Sigmoid colon (tissue), 3 donors: Measurements from ENCODE around the gene QSOX1.

ENCODE experiments used
- POLR2A ChIP-seq, 2 donors: fragments of 450-650 bp; IDR thresholded peaks; one replicate each; pipeline ENCODE4 v1.6.1; 2016; ENCODE audit warnings: antibody characterized with exemption in 2 of 2, mild to moderate bottlenecking in 2 of 2, moderate library complexity in 2 of 2
- TF ChIP-seq, protein P1 (sequence below), 4 experiments: fragments of 450-650 bp in 3 of 4; fragments of 200-600 bp in 1 of 4; IDR thresholded peaks; one replicate each; pipeline ENCODE4 v1.5.1; 2016 to 2019; ENCODE audit warnings: antibody characterized with exemption in 4 of 4, mild to moderate bottlenecking in 3 of 4, moderate library complexity in 2 of 4

DNA sequence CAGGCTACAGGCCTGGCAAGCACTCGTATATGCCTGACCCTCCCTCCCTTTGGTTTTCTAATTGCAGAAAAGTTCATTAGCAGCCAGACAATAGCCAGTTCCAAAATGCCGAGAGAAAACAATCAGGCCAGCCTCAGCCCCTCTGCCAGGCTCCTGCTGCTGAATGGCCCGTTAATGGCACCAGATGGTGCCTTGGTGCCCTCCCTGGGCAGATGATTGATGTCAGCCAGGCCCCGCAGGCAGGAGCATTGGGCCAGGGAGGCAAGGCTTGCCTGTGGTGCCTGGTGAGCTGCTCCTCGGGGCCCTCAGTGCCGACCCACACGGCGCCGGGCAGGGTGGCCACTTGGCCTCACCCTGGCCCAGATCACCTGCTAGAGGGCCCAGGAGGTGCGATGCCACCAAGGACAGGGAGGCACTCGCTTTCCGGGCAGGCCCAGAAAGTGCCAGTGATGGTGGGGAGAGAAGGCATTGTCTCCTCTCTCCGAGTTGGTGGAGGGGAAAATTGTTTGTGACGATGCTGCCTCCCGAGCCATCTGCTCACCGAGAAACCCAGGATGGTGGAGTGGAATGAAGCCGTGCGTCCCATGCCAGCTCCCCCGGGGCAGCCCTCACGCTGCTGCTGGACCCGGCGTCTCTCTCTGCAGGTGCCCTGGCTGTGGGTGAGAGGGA lies 28.1 kb downstream of the QSOX1 start:
- TF ChIP-seq, protein P1, sequence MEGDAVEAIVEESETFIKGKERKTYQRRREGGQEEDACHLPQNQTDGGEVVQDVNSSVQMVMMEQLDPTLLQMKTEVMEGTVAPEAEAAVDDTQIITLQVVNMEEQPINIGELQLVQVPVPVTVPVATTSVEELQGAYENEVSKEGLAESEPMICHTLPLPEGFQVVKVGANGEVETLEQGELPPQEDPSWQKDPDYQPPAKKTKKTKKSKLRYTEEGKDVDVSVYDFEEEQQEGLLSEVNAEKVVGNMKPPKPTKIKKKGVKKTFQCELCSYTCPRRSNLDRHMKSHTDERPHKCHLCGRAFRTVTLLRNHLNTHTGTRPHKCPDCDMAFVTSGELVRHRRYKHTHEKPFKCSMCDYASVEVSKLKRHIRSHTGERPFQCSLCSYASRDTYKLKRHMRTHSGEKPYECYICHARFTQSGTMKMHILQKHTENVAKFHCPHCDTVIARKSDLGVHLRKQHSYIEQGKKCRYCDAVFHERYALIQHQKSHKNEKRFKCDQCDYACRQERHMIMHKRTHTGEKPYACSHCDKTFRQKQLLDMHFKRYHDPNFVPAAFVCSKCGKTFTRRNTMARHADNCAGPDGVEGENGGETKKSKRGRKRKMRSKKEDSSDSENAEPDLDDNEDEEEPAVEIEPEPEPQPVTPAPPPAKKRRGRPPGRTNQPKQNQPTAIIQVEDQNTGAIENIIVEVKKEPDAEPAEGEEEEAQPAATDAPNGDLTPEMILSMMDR (IDR thresholded peaks at IDR 0.05) = no peak
- TF ChIP-seq POLR2A (IDR thresholded peaks at IDR 0.05) = no peak
